ENCODE data around the gene VWA7. TPM values are rescaled to one million over a fixed set of nuclear protein-coding genes. Genes with fewer than 3 reads are reported as not detected.

The VWA7 gene
- total and polyA plus RNA-seq, 2 donors from 2014 or later: 10.2 to 32.5 TPM

DNA sequence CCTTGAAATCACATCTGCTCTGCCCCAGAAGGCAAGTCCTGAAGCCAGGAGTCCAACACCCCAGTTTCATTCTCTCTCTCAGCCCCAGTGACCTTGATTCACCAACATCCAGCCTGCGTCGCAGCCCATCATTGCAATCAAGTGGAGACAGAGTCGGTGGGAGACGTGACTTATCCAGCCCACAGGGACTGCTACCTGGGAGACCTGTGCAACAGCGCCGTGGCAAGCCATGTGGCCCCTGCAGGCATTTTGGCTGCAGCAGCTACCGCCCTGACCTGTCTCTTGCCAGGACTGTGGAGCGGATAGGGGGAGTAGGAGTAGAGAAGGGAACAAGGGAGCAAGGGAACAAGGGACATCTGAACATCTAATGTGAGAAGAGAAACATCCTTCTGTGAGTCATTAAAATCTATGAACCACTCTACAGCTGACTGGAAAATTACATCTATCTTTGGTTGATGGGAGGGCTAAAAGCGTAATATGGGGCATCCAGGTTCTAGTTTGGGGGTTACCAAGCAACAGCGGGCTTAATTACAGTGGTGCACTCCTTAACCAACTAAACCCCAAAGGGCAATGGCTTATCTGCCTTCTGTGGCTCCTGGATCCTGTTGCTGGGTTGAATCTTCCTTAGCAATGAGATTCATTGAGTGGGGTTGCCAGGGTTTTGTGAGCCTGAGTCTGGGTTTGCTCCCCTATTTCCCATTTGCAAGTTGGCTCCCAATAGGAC, 59.5 kb downstream of the VWA7 start:
- TF ChIP-seq, protein P1, sequence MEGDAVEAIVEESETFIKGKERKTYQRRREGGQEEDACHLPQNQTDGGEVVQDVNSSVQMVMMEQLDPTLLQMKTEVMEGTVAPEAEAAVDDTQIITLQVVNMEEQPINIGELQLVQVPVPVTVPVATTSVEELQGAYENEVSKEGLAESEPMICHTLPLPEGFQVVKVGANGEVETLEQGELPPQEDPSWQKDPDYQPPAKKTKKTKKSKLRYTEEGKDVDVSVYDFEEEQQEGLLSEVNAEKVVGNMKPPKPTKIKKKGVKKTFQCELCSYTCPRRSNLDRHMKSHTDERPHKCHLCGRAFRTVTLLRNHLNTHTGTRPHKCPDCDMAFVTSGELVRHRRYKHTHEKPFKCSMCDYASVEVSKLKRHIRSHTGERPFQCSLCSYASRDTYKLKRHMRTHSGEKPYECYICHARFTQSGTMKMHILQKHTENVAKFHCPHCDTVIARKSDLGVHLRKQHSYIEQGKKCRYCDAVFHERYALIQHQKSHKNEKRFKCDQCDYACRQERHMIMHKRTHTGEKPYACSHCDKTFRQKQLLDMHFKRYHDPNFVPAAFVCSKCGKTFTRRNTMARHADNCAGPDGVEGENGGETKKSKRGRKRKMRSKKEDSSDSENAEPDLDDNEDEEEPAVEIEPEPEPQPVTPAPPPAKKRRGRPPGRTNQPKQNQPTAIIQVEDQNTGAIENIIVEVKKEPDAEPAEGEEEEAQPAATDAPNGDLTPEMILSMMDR (IDR thresholded peaks at IDR 0.05; ENCODE audit: borderline replicate concordance, extremely low read depth, insufficient read depth): no peak
- Histone ChIP-seq H3K9me3 (ENCODE audit: control insufficient read depth in 2 of 3, insufficient read depth in 1 of 3, low read length in 3 of 3) (no peaks in the 10 kb centered on the region), H3K9ac (ENCODE audit: low read length in 3 of 3) (no peak overlapping the region), H3K27ac (ENCODE audit: low read depth in 2 of 2, low read length in 2 of 2) (no peak overlapping the region), H3K27me3 (ENCODE audit: control insufficient read depth, insufficient read depth, low read length) (no peaks in the 10 kb centered on the region), H3K4me3 (ENCODE audit: low read length in 3 of 3) (no peak overlapping the region), H3K4me1 (ENCODE audit: control insufficient read depth in 2 of 3, insufficient read depth in 2 of 3, low read depth in 1 of 3, low read length in 3 of 3) (no peaks in the 10 kb centered on the region), H3K36me3 (ENCODE audit: control insufficient read depth in 2 of 3, insufficient read depth in 3 of 3, low read length in 3 of 3) (no peaks in the 10 kb centered on the region)
- DNase-seq: peak in 2 of 5 donors; percentile 43 to 47
- FAIRE-seq: no peak
- intact Hi-C loops (cut with DNase I): no loop called here

Other genes starting within 250 kb of the VWA7 start
Only the 30 nearest of the 43 such genes appear.
- 44.1 TPM for gene AIF1, start 162.1 kb downstream of the VWA7 start, total RNA-seq
- 121 TPM for gene AIF1, start 162.1 kb downstream of the VWA7 start, polyA plus RNA-seq (ENCODE audit: insufficient read depth, low read depth, low replicate concordance)
- 159 TPM for gene PRRC2A, start 156.6 kb downstream of the VWA7 start, total RNA-seq
- 84.6 TPM for gene PRRC2A, start 156.6 kb downstream of the VWA7 start, polyA plus RNA-seq (ENCODE audit: insufficient read depth, low read depth, low replicate concordance)
- 232 TPM for gene BAG6, start 124.7 kb downstream of the VWA7 start, total RNA-seq
- 215 TPM for gene BAG6, start 124.7 kb downstream of the VWA7 start, polyA plus RNA-seq (ENCODE audit: insufficient read depth, low read depth, low replicate concordance)
- gene APOM, start 121.4 kb downstream of the VWA7 start, total RNA-seq: 4.6 TPM
- 154 TPM for gene APOM, start 121.4 kb downstream of the VWA7 start, polyA plus RNA-seq (ENCODE audit: insufficient read depth, low read depth, low replicate concordance)
- 26.5 TPM for gene C6orf47, start 116.5 kb downstream of the VWA7 start, total RNA-seq
- gene C6orf47, start 116.5 kb downstream of the VWA7 start, polyA plus RNA-seq (ENCODE audit: insufficient read depth, low read depth, low replicate concordance): 25.5 TPM
- gene GPANK1, start 112.3 kb downstream of the VWA7 start, total RNA-seq: 17.7 TPM
- 28.6 TPM for gene GPANK1, start 112.3 kb downstream of the VWA7 start, polyA plus RNA-seq (ENCODE audit: insufficient read depth, low read depth, low replicate concordance)
- 130 TPM for gene CSNK2B, start 111.2 kb downstream of the VWA7 start, total RNA-seq
- 270 TPM for gene CSNK2B, start 111.2 kb downstream of the VWA7 start, polyA plus RNA-seq (ENCODE audit: insufficient read depth, low read depth, low replicate concordance)
- 15.1 TPM for gene LY6G5B, start 107.4 kb downstream of the VWA7 start, total RNA-seq
- gene LY6G5B, start 107.4 kb downstream of the VWA7 start, polyA plus RNA-seq (ENCODE audit: insufficient read depth, low read depth, low replicate concordance): 2.5 TPM
- gene LY6G5C, start 96.3 kb downstream of the VWA7 start, total RNA-seq: 2.5 TPM
- 4.6 TPM for gene LY6G5C, start 96.3 kb downstream of the VWA7 start, polyA plus RNA-seq (ENCODE audit: insufficient read depth, low read depth, low replicate concordance)
- 48.7 TPM for gene ABHD16A, start 74.0 kb downstream of the VWA7 start, total RNA-seq
- 50.2 TPM for gene ABHD16A, start 74.0 kb downstream of the VWA7 start, polyA plus RNA-seq (ENCODE audit: insufficient read depth, low read depth, low replicate concordance)
- not detected for gene LY6G6F, start 70.5 kb downstream of the VWA7 start, total RNA-seq
- gene LY6G6F, start 70.5 kb downstream of the VWA7 start, polyA plus RNA-seq (ENCODE audit: insufficient read depth, low read depth, low replicate concordance): not detected
- not detected for gene LY6G6D, start 62.0 kb downstream of the VWA7 start, total RNA-seq
- gene LY6G6D, start 62.0 kb downstream of the VWA7 start, polyA plus RNA-seq (ENCODE audit: insufficient read depth, low read depth, low replicate concordance): not detected
- gene LY6G6C, start 55.6 kb downstream of the VWA7 start, total RNA-seq: not detected
- gene LY6G6C, start 55.6 kb downstream of the VWA7 start, polyA plus RNA-seq (ENCODE audit: insufficient read depth, low read depth, low replicate concordance): not detected
- gene MPIG6B, start 54.0 kb downstream of the VWA7 start, total RNA-seq: 0.60 TPM
- gene MPIG6B, start 54.0 kb downstream of the VWA7 start, polyA plus RNA-seq (ENCODE audit: insufficient read depth, low read depth, low replicate concordance): not detected
- gene DDAH2, start 48.0 kb downstream of the VWA7 start, total RNA-seq: 98.9 TPM
- gene DDAH2, start 48.0 kb downstream of the VWA7 start, polyA plus RNA-seq (ENCODE audit: insufficient read depth, low read depth, low replicate concordance): 147 TPM
- 456 TPM for gene CLIC1, start 40.8 kb downstream of the VWA7 start, total RNA-seq
- 489 TPM for gene CLIC1, start 40.8 kb downstream of the VWA7 start, polyA plus RNA-seq (ENCODE audit: insufficient read depth, low read depth, low replicate concordance)
- 23.7 TPM for gene MSH5, start 37.3 kb downstream of the VWA7 start, total RNA-seq
- 14.4 TPM for gene MSH5, start 37.3 kb downstream of the VWA7 start, polyA plus RNA-seq (ENCODE audit: insufficient read depth, low read depth, low replicate concordance)
- gene SAPCD1, start 14.7 kb downstream of the VWA7 start, total RNA-seq: 6.5 TPM
- 6.8 TPM for gene SAPCD1, start 14.7 kb downstream of the VWA7 start, polyA plus RNA-seq (ENCODE audit: insufficient read depth, low read depth, low replicate concordance)
- 79.0 TPM for gene VARS1, start 18.4 kb upstream of the VWA7 start, total RNA-seq
- 30.3 TPM for gene VARS1, start 18.4 kb upstream of the VWA7 start, polyA plus RNA-seq (ENCODE audit: insufficient read depth, low read depth, low replicate concordance)
- gene LSM2, start 29.6 kb upstream of the VWA7 start, total RNA-seq: 41.6 TPM
- 70.6 TPM for gene LSM2, start 29.6 kb upstream of the VWA7 start, polyA plus RNA-seq (ENCODE audit: insufficient read depth, low read depth, low replicate concordance)
- gene HSPA1L, start 38.0 kb upstream of the VWA7 start, total RNA-seq: 1.7 TPM
- gene HSPA1L, start 38.0 kb upstream of the VWA7 start, polyA plus RNA-seq (ENCODE audit: insufficient read depth, low read depth, low replicate concordance): 2.3 TPM
- 133 TPM for gene HSPA1A, start 38.2 kb upstream of the VWA7 start, total RNA-seq
- 209 TPM for gene HSPA1A, start 38.2 kb upstream of the VWA7 start, polyA plus RNA-seq (ENCODE audit: insufficient read depth, low read depth, low replicate concordance)
- gene HSPA1B, start 50.4 kb upstream of the VWA7 start, total RNA-seq: 142 TPM
- gene HSPA1B, start 50.4 kb upstream of the VWA7 start, polyA plus RNA-seq (ENCODE audit: insufficient read depth, low read depth, low replicate concordance): 175 TPM
- 66.9 TPM for gene NEU1, start 85.5 kb upstream of the VWA7 start, total RNA-seq
- gene NEU1, start 85.5 kb upstream of the VWA7 start, polyA plus RNA-seq (ENCODE audit: insufficient read depth, low read depth, low replicate concordance): 131 TPM
- 137 TPM for gene SLC44A4, start 101.7 kb upstream of the VWA7 start, total RNA-seq
- 37.4 TPM for gene SLC44A4, start 101.7 kb upstream of the VWA7 start, polyA plus RNA-seq (ENCODE audit: insufficient read depth, low read depth, low replicate concordance)
- 40.5 TPM for gene EHMT2, start 120.4 kb upstream of the VWA7 start, total RNA-seq
- 35.3 TPM for gene EHMT2, start 120.4 kb upstream of the VWA7 start, polyA plus RNA-seq (ENCODE audit: insufficient read depth, low read depth, low replicate concordance)
- 3.4 TPM for gene ZBTB12, start 124.8 kb upstream of the VWA7 start, total RNA-seq
- gene ZBTB12, start 124.8 kb upstream of the VWA7 start, polyA plus RNA-seq (ENCODE audit: insufficient read depth, low read depth, low replicate concordance): 2.5 TPM
- 38.7 TPM for gene C2, start 150.4 kb upstream of the VWA7 start, total RNA-seq
- 84.0 TPM for gene C2, start 150.4 kb upstream of the VWA7 start, polyA plus RNA-seq (ENCODE audit: insufficient read depth, low read depth, low replicate concordance)
- 200 TPM for gene CFB, start 168.8 kb upstream of the VWA7 start, total RNA-seq
- gene CFB, start 168.8 kb upstream of the VWA7 start, polyA plus RNA-seq (ENCODE audit: insufficient read depth, low read depth, low replicate concordance): 154 TPM
- 62.0 TPM for gene NELFE, start 181.6 kb upstream of the VWA7 start, total RNA-seq
- 83.0 TPM for gene NELFE, start 181.6 kb upstream of the VWA7 start, polyA plus RNA-seq (ENCODE audit: insufficient read depth, low read depth, low replicate concordance)